HEK293 (cell line): ENCODE data around the gene SMIM22.

ENCODE experiments used
- CTCF ChIA-PET: fragments of 350-600 bp; formaldehyde crosslinking; extraction: SDS; loops from one replicate; lab custom pipeline; 2021; ENCODE audit warnings: antibody characterized with exemption; lab: Yijun Ruan, JAX
- POLR2A ChIA-PET: fragments of 300-600 bp; formaldehyde crosslinking; extraction: SDS; loops from one replicate; lab custom pipeline; 2020; ENCODE audit warnings: antibody characterized with exemption, inconsistent platforms; lab: Yijun Ruan, JAX
- H3K27ac ChIP-seq: fragments of 200-500 bp; sonication (Bioruptor generic); 2 replicates; pipeline ENCODE4 v1.5.1; 2014; ENCODE audit warnings: low read depth, low read length, control low read depth, inconsistent platforms; ENCODE audit errors: extremely low read depth
- H3K36me3 ChIP-seq, 2 experiments: fragments of 200-500 bp in 1 of 2; sonication (Bioruptor generic) in 1 of 2; 1 replicate in 1 of 2; 2 replicates in 1 of 2; pipeline ENCODE4 v1.5.1; 2014 to 2017; ENCODE audit warnings: inconsistent platforms in 2 of 2, low read length in 2 of 2; ENCODE audit not compliant: control insufficient read depth in 2 of 2, insufficient read depth in 1 of 2
- H3K4me1 ChIP-seq: fragments of 200-500 bp; sonication (Bioruptor generic); 2 replicates; pipeline ENCODE4 v1.5.1; 2014; ENCODE audit warnings: mild to moderate bottlenecking, low read length, inconsistent platforms; ENCODE audit not compliant: control insufficient read depth, insufficient read depth
- H3K4me3 ChIP-seq: 2 replicates; pipeline ENCODE4 v1.5.1; 2011; ENCODE audit warnings: low read depth, mild to moderate bottlenecking, control low read depth, low read length, moderate library complexity
- H3K9me3 ChIP-seq: fragments of 200-500 bp; sonication (Bioruptor generic); 2 replicates; pipeline ENCODE4 v1.5.1; 2014; ENCODE audit warnings: low read depth, low read length, inconsistent platforms; ENCODE audit not compliant: control insufficient read depth, insufficient read depth
- KLF10 ChIP-seq: fragments of 450-650 bp; IDR thresholded peaks from 2 replicates; pipeline ENCODE4 v1.5.1; 2018; ENCODE audit warnings: missing biosample characterization, mild to moderate bottlenecking, missing genetic modification characterization
- KLF7 ChIP-seq: fragments of 450-650 bp; formaldehyde crosslinking; IDR thresholded peaks from 2 replicates; pipeline ENCODE4 v1.5.1; 2016; ENCODE audit warnings: missing biosample characterization, missing genetic modification characterization, borderline replicate concordance
- MYNN ChIP-seq: fragments of 450-650 bp; formaldehyde crosslinking; IDR thresholded peaks from 2 replicates; pipeline ENCODE4 v1.5.1; 2016; ENCODE audit warnings: missing biosample characterization, missing genetic modification characterization, borderline replicate concordance
- OSR2 ChIP-seq: fragments of 450-650 bp; formaldehyde crosslinking; IDR thresholded peaks from 2 replicates; pipeline ENCODE4 v1.5.1; 2016; ENCODE audit warnings: missing biosample characterization, missing genetic modification characterization
- SALL2 ChIP-seq: fragments of 450-650 bp; formaldehyde crosslinking; IDR thresholded peaks from 2 replicates; pipeline ENCODE4 v1.5.0; 2017; ENCODE audit warnings: missing biosample characterization, mild to moderate bottlenecking, missing genetic modification characterization, borderline replicate concordance
- TSHZ1 ChIP-seq: fragments of 450-650 bp; formaldehyde crosslinking; IDR thresholded peaks from 2 replicates; pipeline ENCODE4 v1.5.1; 2016; ENCODE audit warnings: missing biosample characterization, missing genetic modification characterization, borderline replicate concordance
- ZBTB26 ChIP-seq: fragments of 450-650 bp; formaldehyde crosslinking; optimal IDR thresholded peaks from 2 replicates; pipeline ENCODE3; 2016; ENCODE audit warnings: missing biosample characterization, mild to moderate bottlenecking, missing genetic modification characterization
- ZNF112 ChIP-seq: fragments of 450-650 bp; formaldehyde crosslinking; IDR thresholded peaks from 2 replicates; pipeline ENCODE4 v1.5.0; 2017; ENCODE audit warnings: missing biosample characterization, missing genetic modification characterization
- ZNF280D ChIP-seq: fragments of 450-650 bp; formaldehyde crosslinking; IDR thresholded peaks from 2 replicates; pipeline ENCODE4 v1.5.1; 2016; ENCODE audit warnings: missing biosample characterization, missing genetic modification characterization
- ZNF391 ChIP-seq: fragments of 450-650 bp; formaldehyde crosslinking; IDR thresholded peaks from 2 replicates; pipeline ENCODE4 v1.5.1; 2016; ENCODE audit warnings: low read depth, missing biosample characterization, missing genetic modification characterization, borderline replicate concordance
- ZNF518A ChIP-seq: fragments of 450-650 bp; formaldehyde crosslinking; conservative IDR thresholded peaks from 2 replicates; pipeline ENCODE4 v1.5.1; 2016; ENCODE audit warnings: low read depth, missing biosample characterization, missing genetic modification characterization
- ZNF624 ChIP-seq: fragments of 450-650 bp; formaldehyde crosslinking; IDR thresholded peaks from 2 replicates; pipeline ENCODE4 v1.5.1; 2017; ENCODE audit warnings: missing biosample characterization, missing genetic modification characterization
- ZNF626 ChIP-seq: fragments of 450-650 bp; sonication (Bioruptor Pico); formaldehyde crosslinking; IDR thresholded peaks from 2 replicates; pipeline ENCODE4 v1.5.1; 2018; ENCODE audit warnings: missing biosample characterization, missing genetic modification characterization, inconsistent platforms
- ZNF776 ChIP-seq: fragments of 450-650 bp; formaldehyde crosslinking; IDR thresholded peaks from 2 replicates; pipeline ENCODE4 v1.5.0; 2017; ENCODE audit warnings: missing biosample characterization, missing genetic modification characterization, borderline replicate concordance
- ZNF830 ChIP-seq: fragments of 450-650 bp; IDR thresholded peaks from 2 replicates; pipeline ENCODE4 v1.5.0; 2018; ENCODE audit warnings: missing biosample characterization, missing genetic modification characterization, low read depth, mild to moderate bottlenecking, moderate library complexity

SMIM22 gene

GRCh38 chr16:4796982-4797804 is 2.0 kb downstream of the SMIM22 start:
- Histone ChIP-seq H3K27ac (no peak overlapping the region), H3K36me3 (peaks cover 0 to 27% of the 10 kb centered on the region in 2 experiments; a peak in 1 of 3 replicates), H3K9me3 (no peaks in the 10 kb centered on the region), H3K4me1 (peaks cover 3% of the 10 kb centered on the region; the same call in 1 of the 2 replicates), H3K4me3 (no peak overlapping the region)
- ChIA-PET CTCF (interaction anchor here (1.0 kb wide), 1 partner anchor 161 kb away, joined by 3 read pairs; the partner anchor contains the start of gene SEC14L5), POLR2A (interaction anchor here (1.2 kb wide), 1 partner anchor 50 kb away, joined by 4 read pairs; the partner anchor contains the start of genes GLYR1 and UBN1)
- TF ChIP-seq KLF10 (tag by site-specific recombination), result no peak
- TF ChIP-seq KLF7 (tag by site-specific recombination), result no peak
- TF ChIP-seq TSHZ1, result no peak
- no peak for TF ChIP-seq OSR2
- no peak for TF ChIP-seq ZNF830 (tag by site-specific recombination)
- no peak for TF ChIP-seq ZNF280D
- TF ChIP-seq ZNF776, result no peak
- no peak for TF ChIP-seq ZBTB26 (tag by site-specific recombination)
- TF ChIP-seq ZNF518A (tag by site-specific recombination), result no peak
- TF ChIP-seq ZNF391 (tag by site-specific recombination), result no peak
- TF ChIP-seq MYNN (tag by site-specific recombination), result no peak
- no peak for TF ChIP-seq ZNF624 (tag by site-specific recombination)
- no peak for TF ChIP-seq SALL2
- TF ChIP-seq ZNF626 (tag by site-specific recombination), result no peak
- TF ChIP-seq ZNF112 (tag by site-specific recombination), result no peak
